Upper lobe of left lung (tissue), 4 donors: ENCODE data around the gene CCDC69.

Source experiments
- EP300 ChIP-seq, 4 donors: sonication (generic); formaldehyde crosslinking; IDR thresholded peaks; one replicate each; pipeline ENCODE4 v1.5.1; 2017; ENCODE audit warnings: antibody characterized with exemption in 4 of 4, control low read depth in 2 of 4
- POLR2AphosphoS5 ChIP-seq, 2 donors: sonication (generic); formaldehyde crosslinking; IDR thresholded peaks; one replicate each; pipeline ENCODE4 v1.5.1; 2017; ENCODE audit warnings: antibody characterized with exemption in 2 of 2
- TF ChIP-seq, protein P1 (sequence below), 6 experiments: fragments of 450-650 bp in 4 of 6; fragments of 200-600 bp in 2 of 6; sonication (generic) in 2 of 6; IDR thresholded peaks; one replicate each; pipeline ENCODE4 v1.5.1; 2016 to 2019; ENCODE audit warnings: antibody characterized with exemption in 6 of 6

GRCh38 chr5:151237685-151238084, 13.8 kb upstream of the CCDC69 start:
- TF ChIP-seq, protein P1, sequence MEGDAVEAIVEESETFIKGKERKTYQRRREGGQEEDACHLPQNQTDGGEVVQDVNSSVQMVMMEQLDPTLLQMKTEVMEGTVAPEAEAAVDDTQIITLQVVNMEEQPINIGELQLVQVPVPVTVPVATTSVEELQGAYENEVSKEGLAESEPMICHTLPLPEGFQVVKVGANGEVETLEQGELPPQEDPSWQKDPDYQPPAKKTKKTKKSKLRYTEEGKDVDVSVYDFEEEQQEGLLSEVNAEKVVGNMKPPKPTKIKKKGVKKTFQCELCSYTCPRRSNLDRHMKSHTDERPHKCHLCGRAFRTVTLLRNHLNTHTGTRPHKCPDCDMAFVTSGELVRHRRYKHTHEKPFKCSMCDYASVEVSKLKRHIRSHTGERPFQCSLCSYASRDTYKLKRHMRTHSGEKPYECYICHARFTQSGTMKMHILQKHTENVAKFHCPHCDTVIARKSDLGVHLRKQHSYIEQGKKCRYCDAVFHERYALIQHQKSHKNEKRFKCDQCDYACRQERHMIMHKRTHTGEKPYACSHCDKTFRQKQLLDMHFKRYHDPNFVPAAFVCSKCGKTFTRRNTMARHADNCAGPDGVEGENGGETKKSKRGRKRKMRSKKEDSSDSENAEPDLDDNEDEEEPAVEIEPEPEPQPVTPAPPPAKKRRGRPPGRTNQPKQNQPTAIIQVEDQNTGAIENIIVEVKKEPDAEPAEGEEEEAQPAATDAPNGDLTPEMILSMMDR (IDR thresholded peaks at IDR 0.05), result no peak
- TF ChIP-seq POLR2AphosphoS5 (IDR thresholded peaks at IDR 0.05) (no peak), EP300 (IDR thresholded peaks at IDR 0.05) (no peak)
